ENCODE data around the gene DPYSL5. TPM values are rescaled to one million over a fixed set of nuclear protein-coding genes. Genes with fewer than 3 reads are reported as not detected.

Gene DPYSL5
- total RNA-seq, 5 donors from 2014 or later (not counting 1 experiment from before 2014, with no cell fraction given): not detected

DNA sequence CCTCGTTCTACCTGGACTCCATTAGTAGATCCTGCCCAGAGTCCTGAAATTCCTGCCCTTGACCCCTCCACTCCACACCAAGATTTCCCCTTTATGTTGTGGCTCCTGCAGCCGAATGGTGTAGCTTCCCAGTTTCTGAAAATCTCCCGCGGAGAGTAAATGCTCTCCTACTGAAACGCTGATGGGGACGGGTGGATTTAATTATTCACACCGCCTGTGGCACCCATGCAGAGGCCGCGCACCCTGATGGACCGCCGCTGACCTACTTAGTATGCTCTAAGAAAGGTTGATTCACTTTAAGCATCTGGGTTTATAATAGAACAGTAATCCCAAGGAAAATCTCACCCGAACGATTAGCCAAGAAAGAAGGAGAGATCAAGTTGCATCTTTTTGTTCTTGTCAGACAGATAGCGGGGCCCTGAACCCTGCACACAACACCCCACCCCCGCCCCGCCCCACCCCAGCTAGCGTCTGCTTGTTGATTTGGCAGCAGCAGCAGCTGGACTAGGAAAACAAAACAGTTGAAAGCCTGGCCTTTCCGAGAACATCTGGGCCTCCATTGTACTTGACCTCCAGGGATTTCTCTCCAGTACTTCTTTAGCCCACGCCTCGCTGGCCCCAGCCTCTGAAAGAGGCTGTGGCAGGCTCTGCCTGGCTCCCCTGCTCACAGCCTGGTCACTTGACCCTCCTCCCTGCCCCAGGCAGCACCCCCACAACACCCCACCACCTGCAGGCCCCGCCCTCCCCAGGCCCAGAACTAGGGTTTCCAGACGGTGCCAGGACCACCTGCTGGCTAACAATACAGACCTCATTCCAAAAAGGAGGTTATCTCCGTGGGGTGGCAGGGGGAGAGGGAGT, 53.6 kb downstream of the DPYSL5 start:
- 80% methylated on average over 17 of the region's 23 CpGs for WGBS (ENCODE audit: insufficient coverage)
- H3K4me3 Mint-ChIP-seq: no peak overlapping the region
- POLR2A ChIA-PET: no interaction called here

GRCh38 chr2:26903676-26904075, 55.7 kb downstream of the DPYSL5 start:
- H3K4me1 Mint-ChIP-seq: no peaks in the 10 kb centered on the region
- no peaks in the 10 kb centered on the region for H3K4me1 ChIP-seq (ENCODE audit: control insufficient read depth in 1 of 2, extremely low read depth in 1 of 2, insufficient read depth in 2 of 2, low read length in 2 of 2)
- peaks cover 6 to 9% of the 10 kb centered on the region in 2 donors for H3K27me3 Mint-ChIP-seq
- H3K9me3 Mint-ChIP-seq: no peaks in the 10 kb centered on the region
- H3K4me3 ChIP-seq (ENCODE audit: control insufficient read depth in 1 of 2, extremely low read depth in 1 of 2, low read length in 1 of 2): no peak overlapping the region
- ChIA-PET POLR2A (no interaction called here), CTCF (no interaction called here)
- H3K27me3 ChIP-seq (replicated peaks in 1 of 2; ENCODE audit: control insufficient read depth in 2 of 2, extremely low read depth in 1 of 2, insufficient read depth in 2 of 2, low read length in 1 of 2): peaks cover 0 to 20% of the 10 kb centered on the region in 2 experiments
- H3K36me3 ChIP-seq (ENCODE audit: control insufficient read depth in 2 of 2, extremely low read depth in 1 of 2, insufficient read depth in 1 of 2, low read length in 1 of 2): no peaks in the 10 kb centered on the region
- no peak overlapping the region for H3K4me3 Mint-ChIP-seq
- H3K36me3 Mint-ChIP-seq: no peaks in the 10 kb centered on the region
- no peak overlapping the region for H3K27ac Mint-ChIP-seq
- ATAC-seq (replicated peaks in 1 of 4) (no peak), DNase-seq (no peak)
- no peak overlapping the region for H3K27ac ChIP-seq (ENCODE audit: low read length)
- WGBS (ENCODE audit: insufficient coverage): 89% methylated on average over 4 of the region's 5 CpGs
- no peaks in the 10 kb centered on the region for H3K9me3 ChIP-seq

More for the DNA sequence above, 53.6 kb downstream of the DPYSL5 start:
- Histone ChIP-seq H3K9me3 (no peaks in the 10 kb centered on the region), H3K36me3 (ENCODE audit: control insufficient read depth in 2 of 2, extremely low read depth in 1 of 2, insufficient read depth in 1 of 2, low read length in 1 of 2) (no peaks in the 10 kb centered on the region), H3K4me1 (ENCODE audit: control insufficient read depth in 1 of 2, extremely low read depth in 1 of 2, insufficient read depth in 2 of 2, low read length in 2 of 2) (no peaks in the 10 kb centered on the region), H3K27me3 (replicated peaks in 1 of 2; ENCODE audit: control insufficient read depth in 2 of 2, extremely low read depth in 1 of 2, insufficient read depth in 2 of 2, low read length in 1 of 2) (peaks cover 0 to 14% of the 10 kb centered on the region in 2 experiments), H3K27ac (ENCODE audit: low read length) (no peak overlapping the region), H3K4me3 (ENCODE audit: control insufficient read depth in 1 of 2, extremely low read depth in 1 of 2, low read length in 1 of 2) (no peak overlapping the region)
- Mint-ChIP-seq H3K36me3 (no peaks in the 10 kb centered on the region), H3K9me3 (no peaks in the 10 kb centered on the region), H3K27ac (no peak overlapping the region), H3K27me3 (peaks cover 7 to 8% of the 10 kb centered on the region in 2 donors), H3K4me1 (no peaks in the 10 kb centered on the region)
- CTCF ChIA-PET: interaction anchor here in 1 of 2 donors (0.8 kb wide), 1 partner anchor 1099 kb away, joined by 3 read pairs; no protein-coding TSS in a partner anchor
- no peak for DNase-seq
- no peak for ATAC-seq (replicated peaks in 1 of 4)

DNA sequence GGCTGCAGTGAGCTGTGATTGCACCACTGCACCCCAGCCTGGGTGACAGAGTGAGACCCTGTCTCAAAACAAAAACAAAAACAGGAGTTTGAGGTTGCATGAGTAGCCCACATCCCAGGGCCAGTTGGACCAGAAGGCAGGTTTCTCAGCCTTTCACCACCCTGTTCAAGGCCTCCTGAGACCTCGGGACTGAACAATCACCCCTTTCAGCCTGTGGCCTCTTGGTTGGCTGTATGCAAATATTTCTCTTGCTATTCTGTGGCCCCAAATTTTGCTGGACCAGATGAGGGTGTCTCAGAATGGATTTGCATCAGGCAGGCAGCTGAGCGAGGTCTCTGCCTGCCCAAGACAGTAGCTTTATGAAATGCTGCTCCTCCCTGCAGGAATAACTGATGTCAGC, 56.9 kb downstream of the DPYSL5 start:
- Mint-ChIP-seq H3K4me3 (no peak overlapping the region), H3K4me1 (no peaks in the 10 kb centered on the region), H3K9me3 (no peaks in the 10 kb centered on the region), H3K27me3 (peaks cover 6 to 9% of the 10 kb centered on the region in 2 donors), H3K36me3 (no peaks in the 10 kb centered on the region), H3K27ac (no peak overlapping the region)
- POLR2A ChIA-PET: no interaction called here
- Histone ChIP-seq H3K4me1 (ENCODE audit: control insufficient read depth in 1 of 2, extremely low read depth in 1 of 2, insufficient read depth in 2 of 2, low read length in 2 of 2) (no peaks in the 10 kb centered on the region), H3K36me3 (ENCODE audit: control insufficient read depth in 2 of 2, extremely low read depth in 1 of 2, insufficient read depth in 1 of 2, low read length in 1 of 2) (no peaks in the 10 kb centered on the region), H3K27me3 (replicated peaks in 1 of 2; ENCODE audit: control insufficient read depth in 2 of 2, extremely low read depth in 1 of 2, insufficient read depth in 2 of 2, low read length in 1 of 2) (peaks cover 0 to 17% of the 10 kb centered on the region in 2 experiments), H3K4me3 (ENCODE audit: control insufficient read depth in 1 of 2, extremely low read depth in 1 of 2, low read length in 1 of 2) (no peak overlapping the region), H3K9me3 (no peaks in the 10 kb centered on the region), H3K27ac (ENCODE audit: low read length) (no peak overlapping the region)
- 63% methylated on average over 2 of the region's 2 CpGs for WGBS (ENCODE audit: insufficient coverage)
- CTCF ChIA-PET: interaction anchor here in 1 of 2 donors (0.6 kb wide), 1 partner anchor 63 kb away, joined by 4 read pairs; no protein-coding TSS in a partner anchor
- DNase-seq (no peak), ATAC-seq (replicated peaks in 1 of 4) (no peak)

- Mint-ChIP-seq H3K9me3 (no peaks in the 10 kb centered on the region), H3K27me3 (peaks cover 7 to 9% of the 10 kb centered on the region in 2 donors), H3K4me3 (no peak overlapping the region), H3K4me1 (no peaks in the 10 kb centered on the region), H3K36me3 (no peaks in the 10 kb centered on the region), H3K27ac (no peak overlapping the region)
- DNase-seq (no peak), ATAC-seq (replicated peaks in 1 of 4) (no peak)
- Histone ChIP-seq H3K36me3 (ENCODE audit: control insufficient read depth in 2 of 2, extremely low read depth in 1 of 2, insufficient read depth in 1 of 2, low read length in 1 of 2) (no peaks in the 10 kb centered on the region), H3K9me3 (no peaks in the 10 kb centered on the region), H3K4me1 (ENCODE audit: control insufficient read depth in 1 of 2, extremely low read depth in 1 of 2, insufficient read depth in 2 of 2, low read length in 2 of 2) (no peaks in the 10 kb centered on the region), H3K27ac (ENCODE audit: low read length) (no peak overlapping the region), H3K27me3 (replicated peaks in 1 of 2; ENCODE audit: control insufficient read depth in 2 of 2, extremely low read depth in 1 of 2, insufficient read depth in 2 of 2, low read length in 1 of 2) (peaks cover 0 to 17% of the 10 kb centered on the region in 2 experiments), H3K4me3 (ENCODE audit: control insufficient read depth in 1 of 2, extremely low read depth in 1 of 2, low read length in 1 of 2) (no peak overlapping the region)
- ChIA-PET POLR2A (no interaction called here), CTCF (no interaction called here)
- WGBS (ENCODE audit: insufficient coverage): 72% methylated on average over 11 of the region's 12 CpGs
Observed at GRCh38 chr2:26905341-26906198, 57.6 kb downstream of the DPYSL5 start.

DNA sequence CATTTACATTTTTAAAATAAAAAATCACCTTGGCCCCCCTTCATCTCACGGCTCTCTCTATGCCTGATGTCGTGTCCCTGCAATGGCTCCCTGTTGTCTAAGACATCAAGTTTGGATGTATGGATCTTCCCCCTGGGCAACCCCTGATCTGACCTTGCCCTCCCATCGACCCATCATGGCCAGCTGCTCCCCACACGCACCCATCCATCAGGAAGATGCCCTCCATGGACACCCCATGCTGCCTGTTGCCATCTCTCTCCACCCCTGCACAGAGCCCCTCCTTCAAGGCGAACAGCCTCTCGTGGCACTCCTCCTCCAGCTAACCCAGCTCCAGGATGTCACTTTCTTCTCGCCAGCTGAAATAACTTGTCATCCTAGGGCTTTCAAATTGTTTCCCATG, 59.5 kb downstream of the DPYSL5 start:
- no peaks in the 10 kb centered on the region for H3K36me3 ChIP-seq (ENCODE audit: control insufficient read depth in 2 of 2, extremely low read depth in 1 of 2, insufficient read depth in 1 of 2, low read length in 1 of 2)
- Mint-ChIP-seq H3K9me3 (no peaks in the 10 kb centered on the region), H3K36me3 (no peaks in the 10 kb centered on the region), H3K4me3 (no peak overlapping the region), H3K27ac (no peak overlapping the region), H3K4me1 (no peaks in the 10 kb centered on the region), H3K27me3 (peaks cover 9 to 16% of the 10 kb centered on the region in 2 donors)
- WGBS (ENCODE audit: insufficient coverage): 82% methylated on average over 5 of the region's 7 CpGs
- ChIA-PET POLR2A (no interaction called here), CTCF (no interaction called here)
- ATAC-seq (replicated peaks in 1 of 4) (no peak), DNase-seq (no peak)
- no peak overlapping the region for H3K4me3 ChIP-seq (ENCODE audit: control insufficient read depth in 1 of 2, extremely low read depth in 1 of 2, low read length in 1 of 2)
- H3K4me1 ChIP-seq (ENCODE audit: control insufficient read depth in 1 of 2, extremely low read depth in 1 of 2, insufficient read depth in 2 of 2, low read length in 2 of 2): no peaks in the 10 kb centered on the region
- H3K27ac ChIP-seq (ENCODE audit: low read length): no peak overlapping the region
- H3K27me3 ChIP-seq (replicated peaks in 1 of 2; ENCODE audit: control insufficient read depth in 2 of 2, extremely low read depth in 1 of 2, insufficient read depth in 2 of 2, low read length in 1 of 2): peaks cover 0 to 25% of the 10 kb centered on the region in 2 experiments
- no peaks in the 10 kb centered on the region for H3K9me3 ChIP-seq

GRCh38 chr2:26910176-26910575, 62.2 kb downstream of the DPYSL5 start:
- no peaks in the 10 kb centered on the region for H3K4me1 ChIP-seq (ENCODE audit: control insufficient read depth in 1 of 2, extremely low read depth in 1 of 2, insufficient read depth in 2 of 2, low read length in 2 of 2)
- Mint-ChIP-seq H3K4me1 (no peaks in the 10 kb centered on the region), H3K36me3 (no peaks in the 10 kb centered on the region), H3K4me3 (no peak overlapping the region), H3K27ac (no peak overlapping the region), H3K9me3 (no peaks in the 10 kb centered on the region), H3K27me3 (peaks cover 13 to 26% of the 10 kb centered on the region in 2 donors)
- WGBS (ENCODE audit: insufficient coverage): no CpG with 5 or more reads among the region's 2 CpGs
- no peaks in the 10 kb centered on the region for H3K36me3 ChIP-seq (ENCODE audit: control insufficient read depth in 2 of 2, extremely low read depth in 1 of 2, insufficient read depth in 1 of 2, low read length in 1 of 2)
- H3K4me3 ChIP-seq (ENCODE audit: control insufficient read depth in 1 of 2, extremely low read depth in 1 of 2, low read length in 1 of 2): no peak overlapping the region
- no peak for ATAC-seq (replicated peaks in 1 of 4)
- ChIA-PET POLR2A (no interaction called here), CTCF (interaction anchor here (0.7 kb wide), 3 partner anchors 8 to 393 kb away, joined by 3 to 4 read pairs (median 3); no protein-coding TSS in a partner anchor)
- no peak overlapping the region for H3K27ac ChIP-seq (ENCODE audit: low read length)
- no peaks in the 10 kb centered on the region for H3K9me3 ChIP-seq
- DNase-seq: no peak
- peaks cover 0 to 34% of the 10 kb centered on the region in 2 experiments for H3K27me3 ChIP-seq (replicated peaks in 1 of 2; ENCODE audit: control insufficient read depth in 2 of 2, extremely low read depth in 1 of 2, insufficient read depth in 2 of 2, low read length in 1 of 2)

Data from T-cell (primary cell).